ENCODE data around the gene CILP2.

- no peak for TF ChIP-seq CTCF (conservative IDR thresholded peaks at IDR 0.05; ENCODE audit: low read depth, low read length)
- no peak for TF ChIP-seq EZH2 (IDR thresholded peaks at IDR 0.05; ENCODE audit: low read length, unreplicated experiment)
Measured at GRCh38 chr19:19538785-19539166, 711 bp downstream of the CILP2 start.

Measured in PC-3 (cell line).